Measurements from ENCODE around the gene TUSC2. TPM values are rescaled to one million over a fixed set of nuclear protein-coding genes. Genes with fewer than 3 reads are reported as not detected.

TUSC2 gene
- total and polyA plus RNA-seq, 9 of the 15 experiments (the other 6 are each of a cell fraction or from before 2014, with no cell fraction given): 2.8 to 67.5 (median 25.8) TPM

GRCh38 chr3:50321336-50322114 lies 6.5 kb downstream of the TUSC2 start (continued):
- peak; percentile 92 for TF ChIP-seq EGR1 (conservative IDR thresholded peaks at IDR 0.05)
- peak; percentile 73; the same call in 1 of the 2 replicates for TF ChIP-seq EP400 (IDR thresholded peaks at IDR 0.05)
- TF ChIP-seq MXI1 (IDR thresholded peaks at IDR 0.05; ENCODE audit: low read depth, low read length): 0 out of 2 replicates have a peak, but pooled peaks have one; percentile 7
- TF ChIP-seq TFAP4 (CRISPR knock-in tag; IDR thresholded peaks at IDR 0.05; ENCODE audit: borderline replicate concordance): 0 out of 2 replicates have a peak, but pooled peaks have one; percentile 29
- no peak for TF ChIP-seq ZNF407 (IDR thresholded peaks at IDR 0.05; ENCODE audit: low read depth)
- TF ChIP-seq MNT (conservative IDR thresholded peaks at IDR 0.05): peak; percentile 77 to 87
- TF ChIP-seq RB1 (IDR thresholded peaks at IDR 0.05; ENCODE audit: low read depth): peak; percentile 48; the same call in 1 of the 2 replicates
- TF ChIP-seq FOXK2 (conservative IDR thresholded peaks at IDR 0.05 in 1 of 2, IDR thresholded peaks at IDR 0.05 in 1 of 2; ENCODE audit: low read depth in 2 of 2): peak in 1 of 2 experiments; percentile 99; a peak in 2 of 4 replicates
- TF ChIP-seq CCNT2 (IDR thresholded peaks at IDR 0.05; ENCODE audit: borderline replicate concordance, extremely low read depth, insufficient read length, low read depth, low read length): peak; percentile 74
- TF ChIP-seq NCOA2 (IDR thresholded peaks at IDR 0.05; ENCODE audit: partially characterized antibody in 2 of 2): peak in 1 of 2 experiments; percentile 97
- peak; percentile 100 for TF ChIP-seq TOE1 (IDR thresholded peaks at IDR 0.05; ENCODE audit: borderline replicate concordance)
- no peak for TF ChIP-seq TOE1 (CRISPR knock-in tag; IDR thresholded peaks at IDR 0.05; ENCODE audit: borderline replicate concordance, low read depth)
- TF ChIP-seq NUFIP1 (IDR thresholded peaks at IDR 0.05; ENCODE audit: partially characterized antibody): peak; percentile 73
- TF ChIP-seq ZNF140 (CRISPR knock-in tag; IDR thresholded peaks at IDR 0.05): no peak
- TF ChIP-seq TEAD2 (tag; IDR thresholded peaks at IDR 0.05): no peak
- TF ChIP-seq SIN3B (IDR thresholded peaks at IDR 0.05; ENCODE audit: low read depth): 0 out of 2 replicates have a peak, but pooled peaks have one; percentile 36
